Measurements from ENCODE around the gene SRP9.
"Not testable (repeated sequence)": the region's sequence is repeated elsewhere in the genome, so short reads cannot be mapped to it uniquely, and the experiment has no call there.

Gene SRP9

DNA sequence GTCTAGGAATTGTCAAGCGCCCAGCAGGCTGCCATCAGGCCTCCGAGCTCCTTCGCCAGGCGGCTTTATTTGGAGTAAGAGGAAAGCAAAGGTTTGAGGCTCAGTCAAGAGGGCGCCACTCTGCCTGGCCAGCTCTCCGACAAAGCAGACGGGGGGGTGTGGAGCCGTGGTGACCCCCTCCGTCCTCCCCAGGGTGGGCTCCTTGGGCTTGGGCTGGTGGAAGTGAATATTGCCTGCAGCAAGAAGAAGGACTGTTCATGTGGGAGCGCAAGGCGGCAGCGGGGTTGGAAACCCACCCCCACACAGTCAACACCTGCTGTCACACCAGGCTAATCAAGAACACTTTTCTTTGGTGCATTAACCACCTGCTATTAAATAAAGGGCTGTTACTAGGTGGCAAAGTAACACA lies 46.9 kb downstream of the SRP9 start:
- Mint-ChIP-seq H3K4me3 (no peak overlapping the region), H3K27me3 (no peaks in the 10 kb centered on the region), H3K27ac (no peak overlapping the region), H3K9me3 (no peaks in the 10 kb centered on the region), H3K36me3 (ENCODE audit: low read depth) (no peaks in the 10 kb centered on the region), H3K4me1 (ENCODE audit: low read depth) (no peaks in the 10 kb centered on the region)
- no peak for DNase-seq

- H3K4me1 Mint-ChIP-seq (ENCODE audit: low read depth) = no peaks in the 10 kb centered on the region
- H3K27ac Mint-ChIP-seq = no peak overlapping the region
- H3K4me3 Mint-ChIP-seq = no peak overlapping the region
- no peak for DNase-seq
- no peaks in the 10 kb centered on the region for H3K9me3 Mint-ChIP-seq
- no peaks in the 10 kb centered on the region for H3K36me3 Mint-ChIP-seq (ENCODE audit: low read depth)
- H3K27me3 Mint-ChIP-seq = no peaks in the 10 kb centered on the region
These were observed 47.5 kb downstream of the SRP9 start for GRCh38 chr1:225825078-225825477.

GRCh38 chr1:225825607-225826007 lies 48.0 kb downstream of the SRP9 start:
- H3K36me3 Mint-ChIP-seq (ENCODE audit: low read depth) = no peaks in the 10 kb centered on the region
- H3K4me3 Mint-ChIP-seq = no peak overlapping the region

GRCh38 chr1:225827076-225827475 lies 49.5 kb downstream of the SRP9 start:
- H3K4me1 Mint-ChIP-seq (ENCODE audit: low read depth) = no peaks in the 10 kb centered on the region
- H3K27ac Mint-ChIP-seq = no peak overlapping the region
- H3K9me3 Mint-ChIP-seq = no peaks in the 10 kb centered on the region

More at GRCh38 chr1:225825607-225826007, 48.0 kb downstream of the SRP9 start:
- Mint-ChIP-seq H3K4me1 (ENCODE audit: low read depth) (no peaks in the 10 kb centered on the region), H3K9me3 (no peaks in the 10 kb centered on the region), H3K27me3 (no peaks in the 10 kb centered on the region), H3K27ac (no peak overlapping the region)
- no peak for DNase-seq

GRCh38 chr1:225828706-225829345 lies 51.2 kb downstream of the SRP9 start:
- Mint-ChIP-seq H3K36me3 (ENCODE audit: low read depth) (no peaks in the 10 kb centered on the region), H3K27me3 (no peaks in the 10 kb centered on the region), H3K4me3 (no peak overlapping the region), H3K4me1 (ENCODE audit: low read depth) (no peaks in the 10 kb centered on the region), H3K9me3 (no peaks in the 10 kb centered on the region), H3K27ac (no peak overlapping the region)
- no peak for DNase-seq

More at GRCh38 chr1:225827076-225827475, 49.5 kb downstream of the SRP9 start:
- H3K27me3 Mint-ChIP-seq = no peaks in the 10 kb centered on the region
- H3K36me3 Mint-ChIP-seq (ENCODE audit: low read depth) = no peaks in the 10 kb centered on the region
- H3K4me3 Mint-ChIP-seq = no peak overlapping the region
- DNase-seq = no peak

GRCh38 chr1:225830841-225831240 lies 53.2 kb downstream of the SRP9 start:
- Mint-ChIP-seq H3K27ac (no peak overlapping the region), H3K4me3 (no peak overlapping the region), H3K4me1 (ENCODE audit: low read depth) (no peaks in the 10 kb centered on the region), H3K27me3 (no peaks in the 10 kb centered on the region), H3K36me3 (ENCODE audit: low read depth) (no peaks in the 10 kb centered on the region), H3K9me3 (no peaks in the 10 kb centered on the region)
- no peak for DNase-seq

DNA sequence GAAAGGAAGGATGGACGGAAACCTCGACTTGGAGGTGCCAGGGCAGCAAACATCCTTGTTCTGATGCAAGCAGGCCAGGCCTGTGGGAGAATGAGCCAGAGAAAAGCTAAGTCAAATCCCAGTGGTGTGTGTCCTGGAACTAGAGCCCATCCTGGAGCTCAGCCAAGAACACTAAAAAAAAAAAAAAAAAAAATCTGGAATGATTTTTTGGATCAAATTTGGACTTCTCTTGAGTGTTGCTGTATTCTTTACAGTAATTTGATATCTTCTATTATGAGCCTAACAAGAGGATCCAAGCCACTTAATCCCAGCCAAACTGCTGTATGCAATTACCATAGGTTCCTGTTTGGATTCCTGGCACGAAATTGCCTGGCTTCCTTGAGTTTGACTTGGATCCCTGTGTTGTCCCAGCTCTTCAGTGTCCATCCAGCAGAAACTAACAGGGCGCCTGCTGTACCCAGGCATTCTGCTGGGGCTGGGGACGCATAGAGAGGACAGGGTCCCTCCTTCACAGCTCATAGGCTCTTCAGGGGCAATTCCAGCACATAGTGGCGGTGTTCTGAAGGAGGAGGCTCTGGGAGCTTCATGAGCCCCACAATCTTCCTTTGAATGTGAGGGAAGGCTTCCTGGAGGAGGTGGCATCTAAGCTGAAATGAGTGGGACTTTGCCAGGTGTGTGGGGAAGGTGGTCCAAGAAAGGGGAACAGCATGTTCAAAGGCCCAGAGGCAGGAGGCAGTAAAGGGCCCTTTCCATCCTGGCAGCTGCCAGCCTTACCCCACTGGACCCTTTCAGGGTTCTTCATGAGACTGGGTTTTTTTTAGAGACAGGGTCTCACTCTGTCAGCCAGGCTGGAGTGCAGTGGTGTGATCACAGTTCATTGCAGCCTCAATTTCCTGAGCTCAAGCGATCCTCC lies 57.0 kb downstream of the SRP9 start:
- Mint-ChIP-seq H3K9me3 (no peaks in the 10 kb centered on the region), H3K4me1 (ENCODE audit: low read depth) (peaks cover 3% of the 10 kb centered on the region), H3K36me3 (ENCODE audit: low read depth) (no peaks in the 10 kb centered on the region), H3K4me3 (no peak overlapping the region), H3K27ac (no peak overlapping the region), H3K27me3 (no peaks in the 10 kb centered on the region)
- no peak for DNase-seq

DNA sequence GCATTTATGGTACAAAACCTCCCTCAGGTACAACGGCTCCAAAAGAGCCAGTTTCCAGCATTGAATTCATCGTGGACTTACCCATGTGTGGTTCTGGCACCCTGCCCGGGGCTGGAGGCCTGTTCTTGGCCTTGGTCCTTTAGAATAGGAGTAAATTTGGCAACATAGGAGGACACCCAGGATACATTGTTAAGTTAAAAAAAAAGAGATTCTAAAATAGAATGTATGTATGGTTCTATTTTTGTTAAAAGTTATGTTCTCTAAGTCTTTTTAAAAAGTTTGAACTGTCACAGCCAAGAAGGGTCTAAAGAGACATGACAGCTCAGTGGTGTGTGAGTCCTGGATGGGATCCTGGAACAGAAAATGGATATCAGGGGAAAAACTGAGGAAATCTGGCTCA lies 58.2 kb downstream of the SRP9 start:
- Mint-ChIP-seq H3K4me1 (ENCODE audit: low read depth) (peaks cover 10% of the 10 kb centered on the region), H3K36me3 (ENCODE audit: low read depth) (no peaks in the 10 kb centered on the region), H3K9me3 (no peaks in the 10 kb centered on the region), H3K4me3 (no peak overlapping the region), H3K27me3 (no peaks in the 10 kb centered on the region), H3K27ac (no peak overlapping the region)
- DNase-seq = no peak

DNA sequence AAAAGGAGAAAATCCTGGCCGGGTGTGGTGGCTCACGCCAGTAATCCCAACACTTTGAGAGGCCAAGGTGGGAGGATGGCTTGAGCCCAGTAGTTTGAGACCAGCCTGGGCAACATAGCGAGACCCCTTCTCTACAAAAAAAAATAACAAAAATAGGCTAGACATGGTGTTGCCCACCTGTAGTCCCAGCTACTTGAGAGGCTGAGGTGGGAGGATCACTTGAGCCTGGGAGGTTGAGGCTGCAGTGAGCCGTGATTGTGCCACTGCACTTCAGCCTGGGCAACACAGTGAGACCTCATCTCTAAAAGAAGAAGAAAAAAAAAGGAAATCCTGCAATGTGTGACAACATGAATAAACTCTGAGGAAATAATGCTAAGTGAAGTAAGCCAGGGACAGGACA lies 58.7 kb downstream of the SRP9 start:
- H3K27me3 Mint-ChIP-seq; DNase-seq; H3K36me3 Mint-ChIP-seq (ENCODE audit: low read depth); H3K4me3 Mint-ChIP-seq; H3K27ac Mint-ChIP-seq; H3K9me3 Mint-ChIP-seq: not testable (repeated sequence)
- H3K4me1 Mint-ChIP-seq (ENCODE audit: low read depth) = peaks cover 12% of the 10 kb centered on the region

DNA sequence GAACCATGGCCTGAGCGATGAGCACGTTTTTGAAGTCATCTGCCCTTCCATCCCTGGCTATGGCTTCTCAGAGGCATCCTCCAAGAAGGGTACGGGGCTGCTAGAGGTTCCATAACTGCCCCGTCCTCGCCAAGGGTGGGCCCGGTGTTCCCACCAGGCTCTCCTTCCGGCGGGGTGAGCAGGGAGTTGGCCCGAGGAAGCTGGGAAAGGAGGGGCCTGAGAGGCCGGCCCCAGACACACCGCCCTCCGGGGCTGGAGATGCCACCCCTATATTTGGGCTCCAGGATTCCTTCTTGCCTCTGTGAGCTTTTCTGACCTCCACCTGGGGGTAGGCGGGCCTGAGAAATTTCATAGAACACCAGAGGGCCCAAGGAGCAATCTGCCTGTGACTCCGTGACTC lies 61.2 kb downstream of the SRP9 start:
- Mint-ChIP-seq H3K4me1 (ENCODE audit: low read depth) (peaks cover 19% of the 10 kb centered on the region), H3K36me3 (ENCODE audit: low read depth) (no peaks in the 10 kb centered on the region), H3K9me3 (no peaks in the 10 kb centered on the region), H3K27ac (no peak overlapping the region), H3K27me3 (no peaks in the 10 kb centered on the region), H3K4me3 (no peak overlapping the region)
- no peak for DNase-seq

Data from activated T-cell treated with anti-CD3 and anti-CD28 coated beads, Interleukin-2, amount 50 U/mL, for 24 hours (primary cell).